GM23338 (cell line): ENCODE results near the gene MMP27. TPM values are rescaled to one million over a fixed set of nuclear protein-coding genes. Genes with fewer than 3 reads are reported as not detected.

Source experiments
- ATAC-seq: fragments of 200-7000 bp; cut with Tn5 transposase; 3 replicates; pipeline ENCODE4 v1.9.1; 2020
- DNase-seq: peaks from one replicate; pipeline ENCODE4 v3.0.0-alpha.2; 2015; ENCODE audit warnings: low spot score
- H2AFZ ChIP-seq: fragments of 200-600 bp; sonication (generic); 2 replicates; pipeline ENCODE4 v1.8.0; 2016; ENCODE audit warnings: antibody characterized with exemption, mild to moderate bottlenecking, moderate library complexity
- H3F3A ChIP-seq: fragments of 200-600 bp; sonication (generic); replicated peaks from 2 replicates; pipeline ENCODE4 v1.8.0; 2017; ENCODE audit warnings: antibody characterized with exemption, mixed run types, low read depth
- H3K27ac ChIP-seq: fragments of 200-600 bp; sonication (generic); 2 replicates; pipeline ENCODE4 v1.6.1; 2016; ENCODE audit warnings: low read depth
- H3K27me3 ChIP-seq: fragments of 200-600 bp; sonication (generic); 2 replicates; pipeline ENCODE4 v1.8.0; 2016; ENCODE audit warnings: mild to moderate bottlenecking, mixed run types, moderate library complexity; ENCODE audit not compliant: insufficient read depth
- H3K36me3 ChIP-seq: fragments of 200-600 bp; sonication (generic); 2 replicates; pipeline ENCODE4 v1.8.0; 2016; ENCODE audit warnings: mild to moderate bottlenecking; ENCODE audit not compliant: insufficient read depth
- H3K4me1 ChIP-seq: fragments of 200-600 bp; sonication (generic); 2 replicates; pipeline ENCODE4 v1.8.0; 2016; ENCODE audit warnings: mild to moderate bottlenecking, moderate library complexity; ENCODE audit not compliant: insufficient read depth
- H3K4me2 ChIP-seq: fragments of 200-600 bp; sonication (generic); 2 replicates; pipeline ENCODE4 v1.7.1; 2017; ENCODE audit warnings: mixed run types
- H3K4me3 ChIP-seq: fragments of 200-600 bp; sonication (generic); 2 replicates; pipeline ENCODE4 v1.6.1; 2016; ENCODE audit warnings: mixed run types
- H3K79me2 ChIP-seq: fragments of 200-600 bp; sonication (generic); replicated peaks from 2 replicates; pipeline ENCODE4 v1.8.0; 2017; ENCODE audit warnings: mild to moderate bottlenecking; ENCODE audit not compliant: insufficient read depth
- H3K9me2 ChIP-seq: fragments of 200-600 bp; sonication (generic); 2 replicates; pipeline ENCODE4 v1.8.0; 2017; ENCODE audit not compliant: insufficient read depth
- H4K20me1 ChIP-seq: fragments of 200-600 bp; sonication (generic); replicated peaks from 2 replicates; pipeline ENCODE4 v1.8.0; 2017; ENCODE audit warnings: mild to moderate bottlenecking; ENCODE audit not compliant: insufficient read depth
- H3K27ac Mint-ChIP-seq: 2 replicates; pipeline ENCODE4 v1.8.0; 2020; ENCODE audit warnings: inconsistent platforms, mild to moderate bottlenecking, moderate library complexity, mixed read lengths
- H3K27me3 Mint-ChIP-seq: 3 replicates; pipeline ENCODE4 v1.8.0; 2022; ENCODE audit warnings: low read depth, mild to moderate bottlenecking, moderate library complexity, mixed read lengths, inconsistent platforms; ENCODE audit not compliant: insufficient read depth, poor library complexity
- H3K36me3 Mint-ChIP-seq: 3 replicates; pipeline ENCODE4 v1.8.0; 2021; ENCODE audit warnings: low read depth, mild to moderate bottlenecking, inconsistent platforms, moderate library complexity, mixed read lengths
- H3K4me1 Mint-ChIP-seq: 3 replicates; pipeline ENCODE4 v1.8.0; 2020; ENCODE audit warnings: mild to moderate bottlenecking, inconsistent platforms, mixed read lengths
- H3K4me3 Mint-ChIP-seq: 3 replicates; pipeline ENCODE4 v1.8.0; 2021; ENCODE audit warnings: moderate library complexity, mild to moderate bottlenecking, inconsistent platforms, mixed read lengths
- H3K9me3 Mint-ChIP-seq: 3 replicates; pipeline ENCODE4 v1.8.0; 2020; ENCODE audit warnings: moderate library complexity, mild to moderate bottlenecking, inconsistent platforms, mixed read lengths
- CREB1 ChIP-seq: fragments of 250-450 bp; sonication (Bioruptor Pico); IDR thresholded peaks from 2 replicates; pipeline ENCODE4 v1.5.0; 2020; ENCODE audit warnings: low read depth, mild to moderate bottlenecking, moderate library complexity
- EZH2phosphoT487 ChIP-seq: fragments of 200-600 bp; sonication (generic); IDR thresholded peaks from one replicate; pipeline ENCODE4 v1.8.1; 2018; ENCODE audit warnings: antibody characterized with exemption; ENCODE audit not compliant: unreplicated experiment
- NANOG ChIP-seq: IDR thresholded peaks from 2 replicates; pipeline ENCODE4 v1.6.1; 2016; ENCODE audit warnings: antibody characterized with exemption, borderline replicate concordance
- POLR2AphosphoS5 ChIP-seq: IDR thresholded peaks from 2 replicates; pipeline ENCODE4 v1.6.1; 2016; ENCODE audit warnings: antibody characterized with exemption, low read depth
- ZNF114 ChIP-seq: fragments of 250-450 bp; sonication (Bioruptor Pico); IDR thresholded peaks from 2 replicates; pipeline ENCODE4 v1.5.0; 2020; ENCODE audit warnings: mild to moderate bottlenecking, moderate library complexity
- ZNF331 ChIP-seq: fragments of 250-450 bp; sonication (Bioruptor Pico); IDR thresholded peaks from 2 replicates; pipeline ENCODE4 v1.5.0; 2020; ENCODE audit warnings: low read depth, mild to moderate bottlenecking, moderate library complexity
- polyA plus RNA-seq: library from polyadenylated mRNA; unstranded; fragments of >200 nt; fragmentation: Nextera tagmentation; extraction: Ambion mirVana; gene quantifications from 2 replicates; pipeline ENCODE4 v1.2.1, GENCODE V29; 2016
- total RNA-seq: library from RNA; depleted of rRNA; stranded (reverse); fragments of >200 nt; shearing (Covaris generic); gene quantifications from 2 replicates; pipeline ENCODE4 v1.2.3, GENCODE V29; 2014
- TF ChIP-seq, protein P1 (sequence below), 2 experiments: fragments of 200-600 bp in 1 of 2; sonication (generic) in 1 of 2; conservative IDR thresholded peaks; 2 replicates each; pipeline versions ENCODE4 v1.5.1 to v1.6.1; 2016 to 2017; ENCODE audit warnings: antibody characterized with exemption in 2 of 2, low read depth in 2 of 2, mild to moderate bottlenecking in 2 of 2, moderate library complexity in 1 of 2
- TF ChIP-seq, protein P2 (sequence below): IDR thresholded peaks from 2 replicates; pipeline ENCODE4 v1.6.1; 2016; ENCODE audit warnings: antibody characterized with exemption

Gene MMP27
- total and polyA plus RNA-seq, 2 experiments from 2014 or later = not detected

DNA sequence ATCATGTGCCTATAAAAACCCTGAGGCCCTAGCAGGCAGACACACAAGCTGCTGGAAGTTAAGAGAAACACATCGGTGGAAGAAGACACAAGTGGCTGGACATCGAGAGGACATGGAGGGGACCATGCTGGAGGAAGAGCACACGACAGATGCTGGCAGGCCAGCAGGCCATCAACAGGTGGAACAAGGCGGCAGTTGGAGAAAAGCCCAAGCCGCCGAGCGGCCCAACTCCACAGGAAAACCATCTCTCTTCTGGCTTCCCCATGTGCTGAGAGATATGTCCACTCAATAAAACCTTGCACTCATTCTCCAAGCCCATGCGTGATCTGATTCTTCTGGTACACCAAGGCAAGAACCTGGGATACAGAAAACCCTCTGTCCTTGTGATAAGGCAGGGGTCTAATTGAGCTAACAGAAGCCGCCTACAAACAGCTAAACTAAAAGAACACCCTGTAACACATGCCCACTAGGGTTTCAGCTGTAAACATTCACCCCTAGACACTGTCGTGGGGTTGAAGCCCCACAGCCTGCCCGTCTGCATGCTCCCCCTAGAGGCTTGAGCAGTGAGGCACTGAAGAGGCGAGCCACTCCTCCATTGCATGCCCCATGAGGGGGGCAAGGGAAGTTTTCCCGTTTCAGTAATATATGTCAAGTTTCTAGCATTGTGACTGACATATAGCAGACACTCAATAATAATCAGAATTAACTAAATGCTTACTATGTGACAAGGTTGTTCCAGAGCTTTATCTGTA lies 41.4 kb downstream of the MMP27 start:
- no peak for TF ChIP-seq POLR2AphosphoS5
- TF ChIP-seq, protein P1, sequence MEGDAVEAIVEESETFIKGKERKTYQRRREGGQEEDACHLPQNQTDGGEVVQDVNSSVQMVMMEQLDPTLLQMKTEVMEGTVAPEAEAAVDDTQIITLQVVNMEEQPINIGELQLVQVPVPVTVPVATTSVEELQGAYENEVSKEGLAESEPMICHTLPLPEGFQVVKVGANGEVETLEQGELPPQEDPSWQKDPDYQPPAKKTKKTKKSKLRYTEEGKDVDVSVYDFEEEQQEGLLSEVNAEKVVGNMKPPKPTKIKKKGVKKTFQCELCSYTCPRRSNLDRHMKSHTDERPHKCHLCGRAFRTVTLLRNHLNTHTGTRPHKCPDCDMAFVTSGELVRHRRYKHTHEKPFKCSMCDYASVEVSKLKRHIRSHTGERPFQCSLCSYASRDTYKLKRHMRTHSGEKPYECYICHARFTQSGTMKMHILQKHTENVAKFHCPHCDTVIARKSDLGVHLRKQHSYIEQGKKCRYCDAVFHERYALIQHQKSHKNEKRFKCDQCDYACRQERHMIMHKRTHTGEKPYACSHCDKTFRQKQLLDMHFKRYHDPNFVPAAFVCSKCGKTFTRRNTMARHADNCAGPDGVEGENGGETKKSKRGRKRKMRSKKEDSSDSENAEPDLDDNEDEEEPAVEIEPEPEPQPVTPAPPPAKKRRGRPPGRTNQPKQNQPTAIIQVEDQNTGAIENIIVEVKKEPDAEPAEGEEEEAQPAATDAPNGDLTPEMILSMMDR (conservative IDR thresholded peaks at IDR 0.05; ENCODE audit: low read depth in 2 of 2) = peak; percentile 63 to 73
- Histone ChIP-seq H3K27me3 (no peaks in the 10 kb centered on the region), H3K4me1 (no peaks in the 10 kb centered on the region), H3K79me2 (no peaks in the 10 kb centered on the region), H2AFZ (no peak overlapping the region), H4K20me1 (no peaks in the 10 kb centered on the region), H3K4me3 (no peak overlapping the region), H3K27ac (no peak overlapping the region), H3K36me3 (no peaks in the 10 kb centered on the region), H3F3A (no peaks in the 10 kb centered on the region), H3K4me2 (no peak overlapping the region), H3K9me2 (no peaks in the 10 kb centered on the region)
- Mint-ChIP-seq H3K36me3 (no peaks in the 10 kb centered on the region), H3K27me3 (peaks cover 2% of the 10 kb centered on the region), H3K27ac (no peak overlapping the region), H3K4me3 (no peak overlapping the region), H3K9me3 (no peaks in the 10 kb centered on the region), H3K4me1 (peaks cover 3% of the 10 kb centered on the region; the same call in 1 of the 3 replicates)
- DNase-seq (peak; percentile 45), ATAC-seq (peak; percentile 91)

DNA sequence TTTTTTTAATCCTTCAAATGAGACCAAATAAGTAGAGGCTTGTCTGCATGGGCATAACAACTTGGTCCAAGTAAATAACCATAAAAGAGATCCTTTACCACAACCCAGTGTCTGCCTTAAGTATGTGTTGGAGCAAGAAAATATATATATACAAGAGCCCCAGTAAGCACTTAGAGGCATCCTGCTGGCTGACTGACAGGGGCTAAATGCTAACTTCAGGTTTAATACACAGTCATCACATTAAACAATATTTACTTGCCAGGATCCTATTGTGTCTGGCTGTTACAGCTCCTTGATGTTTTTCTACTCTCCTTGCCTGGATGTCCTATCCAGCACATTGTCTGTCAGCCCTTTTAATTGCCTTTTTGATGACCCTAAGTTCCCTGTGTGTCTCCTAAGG lies 43.0 kb downstream of the MMP27 start:
- no peaks in the 10 kb centered on the region for H3K9me2 ChIP-seq
- no peak overlapping the region for H3K27ac Mint-ChIP-seq
- H3K27me3 Mint-ChIP-seq = peaks cover 2% of the 10 kb centered on the region
- no peak overlapping the region for H2AFZ ChIP-seq
- H4K20me1 ChIP-seq = no peaks in the 10 kb centered on the region
- H3K4me1 Mint-ChIP-seq = peaks cover 3% of the 10 kb centered on the region; the same call in 1 of the 3 replicates
- no peaks in the 10 kb centered on the region for H3K27me3 ChIP-seq
- TF ChIP-seq ZNF114 (no peak), CREB1 (CRISPR knock-in tag) (no peak), NANOG (no peak), ZNF331 (CRISPR knock-in tag) (no peak), EZH2phosphoT487 (no peak), POLR2AphosphoS5 (no peak)
- TF ChIP-seq, protein P1 (conservative IDR thresholded peaks at IDR 0.05; ENCODE audit: low read depth in 2 of 2) = no peak
- TF ChIP-seq, protein P2, sequence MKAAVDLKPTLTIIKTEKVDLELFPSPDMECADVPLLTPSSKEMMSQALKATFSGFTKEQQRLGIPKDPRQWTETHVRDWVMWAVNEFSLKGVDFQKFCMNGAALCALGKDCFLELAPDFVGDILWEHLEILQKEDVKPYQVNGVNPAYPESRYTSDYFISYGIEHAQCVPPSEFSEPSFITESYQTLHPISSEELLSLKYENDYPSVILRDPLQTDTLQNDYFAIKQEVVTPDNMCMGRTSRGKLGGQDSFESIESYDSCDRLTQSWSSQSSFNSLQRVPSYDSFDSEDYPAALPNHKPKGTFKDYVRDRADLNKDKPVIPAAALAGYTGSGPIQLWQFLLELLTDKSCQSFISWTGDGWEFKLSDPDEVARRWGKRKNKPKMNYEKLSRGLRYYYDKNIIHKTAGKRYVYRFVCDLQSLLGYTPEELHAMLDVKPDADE = no peak
- H3K9me3 Mint-ChIP-seq = no peaks in the 10 kb centered on the region
- H3K4me3 Mint-ChIP-seq = no peak overlapping the region
- no peak overlapping the region for H3K4me2 ChIP-seq
- no peaks in the 10 kb centered on the region for H3K4me1 ChIP-seq
- H3K36me3 Mint-ChIP-seq = no peaks in the 10 kb centered on the region
- H3F3A ChIP-seq = no peaks in the 10 kb centered on the region
- no peaks in the 10 kb centered on the region for H3K79me2 ChIP-seq
- DNase-seq (no peak), ATAC-seq (no peak)
- no peak overlapping the region for H3K4me3 ChIP-seq
- no peaks in the 10 kb centered on the region for H3K36me3 ChIP-seq
- no peak overlapping the region for H3K27ac ChIP-seq
